ENCODE data around the gene RBL2.
"Not testable (repeated sequence)": the region's sequence is repeated elsewhere in the genome, so short reads cannot be mapped to it uniquely, and the experiment has no call there.

Gene RBL2, protein sequence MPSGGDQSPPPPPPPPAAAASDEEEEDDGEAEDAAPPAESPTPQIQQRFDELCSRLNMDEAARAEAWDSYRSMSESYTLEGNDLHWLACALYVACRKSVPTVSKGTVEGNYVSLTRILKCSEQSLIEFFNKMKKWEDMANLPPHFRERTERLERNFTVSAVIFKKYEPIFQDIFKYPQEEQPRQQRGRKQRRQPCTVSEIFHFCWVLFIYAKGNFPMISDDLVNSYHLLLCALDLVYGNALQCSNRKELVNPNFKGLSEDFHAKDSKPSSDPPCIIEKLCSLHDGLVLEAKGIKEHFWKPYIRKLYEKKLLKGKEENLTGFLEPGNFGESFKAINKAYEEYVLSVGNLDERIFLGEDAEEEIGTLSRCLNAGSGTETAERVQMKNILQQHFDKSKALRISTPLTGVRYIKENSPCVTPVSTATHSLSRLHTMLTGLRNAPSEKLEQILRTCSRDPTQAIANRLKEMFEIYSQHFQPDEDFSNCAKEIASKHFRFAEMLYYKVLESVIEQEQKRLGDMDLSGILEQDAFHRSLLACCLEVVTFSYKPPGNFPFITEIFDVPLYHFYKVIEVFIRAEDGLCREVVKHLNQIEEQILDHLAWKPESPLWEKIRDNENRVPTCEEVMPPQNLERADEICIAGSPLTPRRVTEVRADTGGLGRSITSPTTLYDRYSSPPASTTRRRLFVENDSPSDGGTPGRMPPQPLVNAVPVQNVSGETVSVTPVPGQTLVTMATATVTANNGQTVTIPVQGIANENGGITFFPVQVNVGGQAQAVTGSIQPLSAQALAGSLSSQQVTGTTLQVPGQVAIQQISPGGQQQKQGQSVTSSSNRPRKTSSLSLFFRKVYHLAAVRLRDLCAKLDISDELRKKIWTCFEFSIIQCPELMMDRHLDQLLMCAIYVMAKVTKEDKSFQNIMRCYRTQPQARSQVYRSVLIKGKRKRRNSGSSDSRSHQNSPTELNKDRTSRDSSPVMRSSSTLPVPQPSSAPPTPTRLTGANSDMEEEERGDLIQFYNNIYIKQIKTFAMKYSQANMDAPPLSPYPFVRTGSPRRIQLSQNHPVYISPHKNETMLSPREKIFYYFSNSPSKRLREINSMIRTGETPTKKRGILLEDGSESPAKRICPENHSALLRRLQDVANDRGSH

DNA sequence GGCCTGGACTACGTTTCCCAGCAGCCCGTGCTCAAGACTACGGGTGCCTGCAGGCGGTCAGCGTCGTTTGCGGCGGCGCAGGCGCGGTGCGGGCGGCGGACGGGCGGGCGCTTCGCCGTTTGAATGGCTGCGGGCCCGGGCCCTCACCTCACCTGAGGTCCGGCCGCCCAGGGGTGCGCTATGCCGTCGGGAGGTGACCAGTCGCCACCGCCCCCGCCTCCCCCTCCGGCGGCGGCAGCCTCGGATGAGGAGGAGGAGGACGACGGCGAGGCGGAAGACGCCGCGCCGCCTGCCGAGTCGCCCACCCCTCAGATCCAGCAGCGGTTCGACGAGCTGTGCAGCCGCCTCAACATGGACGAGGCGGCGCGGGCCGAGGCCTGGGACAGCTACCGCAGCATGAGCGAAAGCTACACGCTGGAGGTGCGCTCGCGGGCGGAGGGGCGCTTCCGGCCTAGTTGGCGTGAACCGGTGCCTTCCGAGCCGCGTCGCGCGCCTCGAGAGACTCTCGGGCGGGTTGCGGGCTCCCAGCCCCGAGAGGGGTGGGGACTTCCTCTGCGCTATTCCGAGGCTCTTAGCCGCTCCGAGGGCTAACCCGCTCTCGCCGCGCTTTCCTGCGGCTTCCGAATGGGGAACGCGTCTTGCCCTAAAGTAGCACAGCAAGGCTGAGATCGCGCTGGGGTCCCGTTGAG lies at the start of gene RBL2:
TSS of gene RBL2 (plus strand) at position 95 of the 689 bp plus-strand sequence. CDS start at position 181, 86 bp downstream.
- TF ChIP-seq, protein P1, sequence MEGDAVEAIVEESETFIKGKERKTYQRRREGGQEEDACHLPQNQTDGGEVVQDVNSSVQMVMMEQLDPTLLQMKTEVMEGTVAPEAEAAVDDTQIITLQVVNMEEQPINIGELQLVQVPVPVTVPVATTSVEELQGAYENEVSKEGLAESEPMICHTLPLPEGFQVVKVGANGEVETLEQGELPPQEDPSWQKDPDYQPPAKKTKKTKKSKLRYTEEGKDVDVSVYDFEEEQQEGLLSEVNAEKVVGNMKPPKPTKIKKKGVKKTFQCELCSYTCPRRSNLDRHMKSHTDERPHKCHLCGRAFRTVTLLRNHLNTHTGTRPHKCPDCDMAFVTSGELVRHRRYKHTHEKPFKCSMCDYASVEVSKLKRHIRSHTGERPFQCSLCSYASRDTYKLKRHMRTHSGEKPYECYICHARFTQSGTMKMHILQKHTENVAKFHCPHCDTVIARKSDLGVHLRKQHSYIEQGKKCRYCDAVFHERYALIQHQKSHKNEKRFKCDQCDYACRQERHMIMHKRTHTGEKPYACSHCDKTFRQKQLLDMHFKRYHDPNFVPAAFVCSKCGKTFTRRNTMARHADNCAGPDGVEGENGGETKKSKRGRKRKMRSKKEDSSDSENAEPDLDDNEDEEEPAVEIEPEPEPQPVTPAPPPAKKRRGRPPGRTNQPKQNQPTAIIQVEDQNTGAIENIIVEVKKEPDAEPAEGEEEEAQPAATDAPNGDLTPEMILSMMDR (conservative IDR thresholded peaks at IDR 0.05; ENCODE audit: low read length), result no peak
- TF ChIP-seq EZH2phosphoT487 (IDR thresholded peaks at IDR 0.05; ENCODE audit: borderline replicate concordance), result no peak
- no peaks in the 10 kb centered on the region for H3K9me3 ChIP-seq (ENCODE audit: insufficient read depth, low read depth, low read length)
- no peaks in the 10 kb centered on the region for H3K36me3 ChIP-seq (ENCODE audit: insufficient read depth, low read length)
- H4K20me1 ChIP-seq (ENCODE audit: insufficient read depth, low read length, poor library complexity, severe bottlenecking), result peaks cover 32% of the 10 kb centered on the region
- H2AFZ ChIP-seq (ENCODE audit: low read length), result peak within 1 kb of the TSS; percentile 96
- H3K4me2 ChIP-seq (ENCODE audit: low read depth, low read length, poor library complexity, severe bottlenecking), result peak within 1 kb of the TSS; percentile 83
- no peaks in the 10 kb centered on the region for H3F3A ChIP-seq (ENCODE audit: low read depth)
- peak within 1 kb of the TSS; percentile 94 for H3K4me3 ChIP-seq (ENCODE audit: low read length, poor library complexity, severe bottlenecking)
- H3K4me1 ChIP-seq (ENCODE audit: insufficient read depth, low read length, poor library complexity, severe bottlenecking), result peaks cover 18% of the 10 kb centered on the region
- peaks cover 40% of the 10 kb centered on the region for H3K79me2 ChIP-seq (ENCODE audit: insufficient read depth, low read length)
- H3K9ac ChIP-seq (ENCODE audit: low read depth, low read length, poor library complexity, severe bottlenecking), result peak within 1 kb of the TSS; percentile 82
- H3K27me3 ChIP-seq (ENCODE audit: insufficient read depth, low read length, poor library complexity, severe bottlenecking), result peaks cover 11% of the 10 kb centered on the region
- H3K9me2 ChIP-seq (replicated peaks; ENCODE audit: low read depth, low read length), result no peaks in the 10 kb centered on the region

DNA sequence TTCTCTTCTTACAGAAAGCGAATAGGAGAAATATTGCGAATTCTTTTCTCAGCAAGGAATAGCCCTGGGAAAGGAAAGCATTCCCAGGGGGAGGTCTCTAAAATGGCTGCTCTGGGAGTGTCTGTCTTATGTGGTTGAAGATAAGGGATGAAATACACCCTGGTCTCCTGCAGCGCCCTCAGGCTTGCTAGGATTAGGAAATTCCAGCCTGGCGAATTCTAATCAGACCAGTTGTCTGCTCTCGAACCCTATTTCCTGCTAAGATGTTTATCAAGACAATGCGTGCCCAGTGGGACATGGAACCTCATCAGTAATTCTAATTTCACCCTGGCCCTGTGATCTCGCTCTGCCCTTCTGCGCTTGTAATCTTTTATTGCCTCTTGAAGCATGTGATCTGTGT lies 49.7 kb upstream of the RBL2 start:
- H3K4me2 ChIP-seq (ENCODE audit: low read depth, low read length, poor library complexity, severe bottlenecking); H4K20me1 ChIP-seq (ENCODE audit: insufficient read depth, low read length, poor library complexity, severe bottlenecking); H3K79me2 ChIP-seq (ENCODE audit: insufficient read depth, low read length); H3K4me3 ChIP-seq (ENCODE audit: low read length, poor library complexity, severe bottlenecking); H3K4me1 ChIP-seq (ENCODE audit: insufficient read depth, low read length, poor library complexity, severe bottlenecking); H3K9ac ChIP-seq (ENCODE audit: low read depth, low read length, poor library complexity, severe bottlenecking); H3K9me2 ChIP-seq (replicated peaks; ENCODE audit: low read depth, low read length); H3F3A ChIP-seq (ENCODE audit: low read depth); H3K36me3 ChIP-seq (ENCODE audit: insufficient read depth, low read length); H3K27me3 ChIP-seq (ENCODE audit: insufficient read depth, low read length, poor library complexity, severe bottlenecking); H2AFZ ChIP-seq (ENCODE audit: low read length); H3K9me3 ChIP-seq (ENCODE audit: insufficient read depth, low read depth, low read length): not testable (repeated sequence)

DNA sequence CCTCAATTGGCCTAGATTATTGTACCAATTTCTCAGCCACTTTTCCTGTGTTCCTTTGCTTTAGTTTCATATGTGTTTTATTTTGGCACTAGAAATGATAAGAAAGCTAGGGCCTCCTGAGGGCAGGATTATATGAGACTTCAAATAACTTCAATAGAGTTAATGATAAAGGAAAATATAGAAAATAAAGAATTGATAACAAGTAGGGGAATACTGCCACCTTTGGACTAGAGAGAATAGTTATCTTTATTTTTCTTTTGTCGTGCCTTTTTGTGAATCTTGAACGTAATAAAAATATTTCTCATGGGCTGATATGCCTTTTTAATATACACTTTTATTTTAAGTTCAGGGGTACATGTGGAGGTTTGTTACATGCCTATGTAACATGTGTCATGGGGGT lies 29.3 kb upstream of the RBL2 start:
- Histone ChIP-seq H3F3A (ENCODE audit: low read depth) (no peaks in the 10 kb centered on the region), H3K4me3 (ENCODE audit: low read length, poor library complexity, severe bottlenecking) (no peak overlapping the region), H3K9me2 (replicated peaks; ENCODE audit: low read depth, low read length) (no peaks in the 10 kb centered on the region), H3K4me2 (ENCODE audit: low read depth, low read length, poor library complexity, severe bottlenecking) (no peak overlapping the region), H3K79me2 (ENCODE audit: insufficient read depth, low read length) (no peaks in the 10 kb centered on the region), H2AFZ (ENCODE audit: low read length) (no peak overlapping the region), H3K9ac (ENCODE audit: low read depth, low read length, poor library complexity, severe bottlenecking) (no peak overlapping the region), H3K4me1 (ENCODE audit: insufficient read depth, low read length, poor library complexity, severe bottlenecking) (no peaks in the 10 kb centered on the region), H3K36me3 (ENCODE audit: insufficient read depth, low read length) (no peaks in the 10 kb centered on the region), H4K20me1 (ENCODE audit: insufficient read depth, low read length, poor library complexity, severe bottlenecking) (no peaks in the 10 kb centered on the region), H3K27me3 (ENCODE audit: insufficient read depth, low read length, poor library complexity, severe bottlenecking) (no peaks in the 10 kb centered on the region), H3K9me3 (ENCODE audit: insufficient read depth, low read depth, low read length) (no peaks in the 10 kb centered on the region)
- no peak for TF ChIP-seq EZH2phosphoT487 (IDR thresholded peaks at IDR 0.05; ENCODE audit: borderline replicate concordance)
- TF ChIP-seq, protein P1 (conservative IDR thresholded peaks at IDR 0.05; ENCODE audit: low read length), result peak; percentile 34

All from Loucy (cell line).